ENCODE measurements around the gene RERE.

RERE gene

DNA sequence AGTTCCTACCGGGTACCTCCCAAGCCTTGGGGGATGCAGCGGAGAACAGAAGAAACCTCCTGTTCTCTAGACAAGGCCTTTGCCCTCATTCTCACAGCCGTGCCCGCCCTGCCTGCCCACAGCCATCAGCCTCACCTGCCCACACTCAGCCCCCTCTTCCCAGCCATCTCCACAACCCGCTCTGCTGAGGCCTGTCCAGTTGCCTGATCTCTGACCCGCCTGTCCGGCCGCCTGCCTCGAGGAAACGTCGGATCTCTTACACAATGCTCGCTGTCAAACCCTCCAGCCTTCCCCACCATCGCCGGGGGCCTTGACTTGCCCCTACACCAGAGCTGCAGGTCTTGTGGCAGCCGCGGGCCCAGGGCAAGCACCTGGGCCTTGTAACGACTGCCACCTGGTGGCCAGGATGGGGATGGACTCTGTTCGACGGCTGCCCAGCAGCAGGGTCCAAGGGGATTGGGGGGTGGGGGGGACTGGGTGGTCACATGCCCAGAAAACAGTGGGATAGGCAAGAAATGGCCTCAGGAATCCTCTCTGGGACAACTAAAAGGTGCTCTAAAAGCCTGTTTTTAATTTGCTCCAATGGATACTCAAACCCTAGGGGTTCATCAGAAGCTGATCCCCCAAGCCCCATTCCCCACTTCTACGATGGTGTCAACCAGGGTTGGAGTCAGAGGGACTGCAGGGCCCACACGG is 468.5 kb downstream of the RERE start (continued):
- TF ChIP-seq ZNF391 (tag by site-specific recombination; IDR thresholded peaks at IDR 0.05; ENCODE audit: borderline replicate concordance, low read depth), result peak; percentile 80; the same call in 1 of the 2 replicates
- TF ChIP-seq ZNF610 (tag by site-specific recombination; IDR thresholded peaks at IDR 0.05; ENCODE audit: borderline replicate concordance), result no peak
- TF ChIP-seq, protein P1, sequence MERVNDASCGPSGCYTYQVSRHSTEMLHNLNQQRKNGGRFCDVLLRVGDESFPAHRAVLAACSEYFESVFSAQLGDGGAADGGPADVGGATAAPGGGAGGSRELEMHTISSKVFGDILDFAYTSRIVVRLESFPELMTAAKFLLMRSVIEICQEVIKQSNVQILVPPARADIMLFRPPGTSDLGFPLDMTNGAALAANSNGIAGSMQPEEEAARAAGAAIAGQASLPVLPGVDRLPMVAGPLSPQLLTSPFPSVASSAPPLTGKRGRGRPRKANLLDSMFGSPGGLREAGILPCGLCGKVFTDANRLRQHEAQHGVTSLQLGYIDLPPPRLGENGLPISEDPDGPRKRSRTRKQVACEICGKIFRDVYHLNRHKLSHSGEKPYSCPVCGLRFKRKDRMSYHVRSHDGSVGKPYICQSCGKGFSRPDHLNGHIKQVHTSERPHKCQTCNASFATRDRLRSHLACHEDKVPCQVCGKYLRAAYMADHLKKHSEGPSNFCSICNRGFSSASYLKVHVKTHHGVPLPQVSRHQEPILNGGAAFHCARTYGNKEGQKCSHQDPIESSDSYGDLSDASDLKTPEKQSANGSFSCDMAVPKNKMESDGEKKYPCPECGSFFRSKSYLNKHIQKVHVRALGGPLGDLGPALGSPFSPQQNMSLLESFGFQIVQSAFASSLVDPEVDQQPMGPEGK (tag by site-specific recombination; IDR thresholded peaks at IDR 0.05), result peak; percentile 58; the same call in 1 of the 2 replicates
- TF ChIP-seq ZNF521 (tag by site-specific recombination; IDR thresholded peaks at IDR 0.05), result no peak
- no peak for TF ChIP-seq ZNF214 (tag by site-specific recombination; IDR thresholded peaks at IDR 0.05; ENCODE audit: borderline replicate concordance)
- no peak for TF ChIP-seq ZNF785 (tag by site-specific recombination; IDR thresholded peaks at IDR 0.05)
- no peak for TF ChIP-seq ZNF600 (tag by site-specific recombination; IDR thresholded peaks at IDR 0.05)
- TF ChIP-seq, protein P2, sequence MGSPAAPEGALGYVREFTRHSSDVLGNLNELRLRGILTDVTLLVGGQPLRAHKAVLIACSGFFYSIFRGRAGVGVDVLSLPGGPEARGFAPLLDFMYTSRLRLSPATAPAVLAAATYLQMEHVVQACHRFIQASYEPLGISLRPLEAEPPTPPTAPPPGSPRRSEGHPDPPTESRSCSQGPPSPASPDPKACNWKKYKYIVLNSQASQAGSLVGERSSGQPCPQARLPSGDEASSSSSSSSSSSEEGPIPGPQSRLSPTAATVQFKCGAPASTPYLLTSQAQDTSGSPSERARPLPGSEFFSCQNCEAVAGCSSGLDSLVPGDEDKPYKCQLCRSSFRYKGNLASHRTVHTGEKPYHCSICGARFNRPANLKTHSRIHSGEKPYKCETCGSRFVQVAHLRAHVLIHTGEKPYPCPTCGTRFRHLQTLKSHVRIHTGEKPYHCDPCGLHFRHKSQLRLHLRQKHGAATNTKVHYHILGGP (tag by site-specific recombination; IDR thresholded peaks at IDR 0.05), result no peak
- TF ChIP-seq ZBTB20 (tag by site-specific recombination; IDR thresholded peaks at IDR 0.05), result no peak
- TF ChIP-seq EGR2 (tag by site-specific recombination; IDR thresholded peaks at IDR 0.05; ENCODE audit: low read depth), result peak; percentile 52
- TF ChIP-seq MYNN (tag by site-specific recombination; IDR thresholded peaks at IDR 0.05; ENCODE audit: borderline replicate concordance), result no peak
- no peak for TF ChIP-seq WT1 (tag by site-specific recombination; IDR thresholded peaks at IDR 0.05)
- TF ChIP-seq ZNF24 (tag by site-specific recombination; IDR thresholded peaks at IDR 0.05), result no peak
- TF ChIP-seq, protein P3, sequence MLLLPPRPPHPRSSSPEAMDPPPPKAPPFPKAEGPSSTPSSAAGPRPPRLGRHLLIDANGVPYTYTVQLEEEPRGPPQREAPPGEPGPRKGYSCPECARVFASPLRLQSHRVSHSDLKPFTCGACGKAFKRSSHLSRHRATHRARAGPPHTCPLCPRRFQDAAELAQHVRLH (tag by site-specific recombination; IDR thresholded peaks at IDR 0.05), result no peak
- no peak for TF ChIP-seq ZNF416 (tag by site-specific recombination; IDR thresholded peaks at IDR 0.05)

DNA sequence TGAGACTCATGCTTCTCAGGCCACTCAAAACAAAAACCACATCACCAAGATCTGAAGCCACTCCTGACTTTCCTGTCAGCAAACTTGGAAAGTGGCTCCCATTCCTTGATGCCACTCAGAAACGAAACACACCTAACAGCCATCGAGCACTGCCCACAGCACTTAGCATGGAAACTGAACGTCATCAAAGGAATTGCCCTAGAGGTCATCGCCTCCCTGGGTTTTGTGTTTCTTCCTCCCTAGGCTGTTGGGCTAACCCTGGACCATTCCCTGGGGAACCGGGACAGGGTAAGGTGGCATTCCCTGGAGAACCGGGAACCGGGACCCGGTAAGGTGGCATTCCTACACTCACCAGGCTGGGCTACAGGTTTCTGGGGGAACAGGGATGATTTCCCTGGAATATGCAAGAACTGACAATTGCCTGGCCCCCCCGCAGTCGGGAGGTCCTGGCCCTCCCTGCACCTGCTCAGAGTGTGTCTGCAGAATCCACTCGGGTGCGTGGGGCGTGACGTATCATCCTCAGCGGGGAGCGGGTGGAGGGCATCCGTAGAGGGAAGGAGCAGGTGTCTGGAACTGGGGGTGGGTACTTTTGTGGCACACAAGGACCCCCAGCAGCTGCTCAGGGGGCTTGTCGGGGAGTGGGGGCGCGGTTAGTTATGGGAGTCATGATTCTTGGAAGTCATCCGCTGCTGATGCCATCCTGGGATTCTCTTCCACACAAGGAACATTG is 469.2 kb downstream of the RERE start:
- ChIA-PET POLR2A (interaction anchor here (0.9 kb wide), 1 partner anchor 186 kb away, joined by 4 read pairs; no protein-coding TSS in a partner anchor), CTCF (interaction anchor here (0.5 to 6.7 kb wide), 12 partner anchors 33 to 799 kb away, joined by 3 to 49 read pairs (median 4); no protein-coding TSS in a partner anchor)
- H3K4me1 ChIP-seq (ENCODE audit: control insufficient read depth, insufficient read depth, low read length), result peaks cover 3% of the 10 kb centered on the region; the same call in 1 of the 2 replicates
- no peaks in the 10 kb centered on the region for H3K9me3 ChIP-seq (ENCODE audit: control insufficient read depth, insufficient read depth, low read depth, low read length)
- peaks cover 0 to 11% of the 10 kb centered on the region in 2 experiments; a peak in 1 of 3 replicates for H3K36me3 ChIP-seq (ENCODE audit: control insufficient read depth in 2 of 2, insufficient read depth in 1 of 2, low read length in 2 of 2)
- TF ChIP-seq ZNF354C (tag by site-specific recombination; IDR thresholded peaks at IDR 0.05; ENCODE audit: borderline replicate concordance, low read depth) (no peak), KLF7 (tag by site-specific recombination; IDR thresholded peaks at IDR 0.05; ENCODE audit: borderline replicate concordance) (no peak)
- TF ChIP-seq, protein P4, sequence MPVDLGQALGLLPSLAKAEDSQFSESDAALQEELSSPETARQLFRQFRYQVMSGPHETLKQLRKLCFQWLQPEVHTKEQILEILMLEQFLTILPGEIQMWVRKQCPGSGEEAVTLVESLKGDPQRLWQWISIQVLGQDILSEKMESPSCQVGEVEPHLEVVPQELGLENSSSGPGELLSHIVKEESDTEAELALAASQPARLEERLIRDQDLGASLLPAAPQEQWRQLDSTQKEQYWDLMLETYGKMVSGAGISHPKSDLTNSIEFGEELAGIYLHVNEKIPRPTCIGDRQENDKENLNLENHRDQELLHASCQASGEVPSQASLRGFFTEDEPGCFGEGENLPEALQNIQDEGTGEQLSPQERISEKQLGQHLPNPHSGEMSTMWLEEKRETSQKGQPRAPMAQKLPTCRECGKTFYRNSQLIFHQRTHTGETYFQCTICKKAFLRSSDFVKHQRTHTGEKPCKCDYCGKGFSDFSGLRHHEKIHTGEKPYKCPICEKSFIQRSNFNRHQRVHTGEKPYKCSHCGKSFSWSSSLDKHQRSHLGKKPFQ (tag by site-specific recombination; IDR thresholded peaks at IDR 0.05), result no peak
- TF ChIP-seq, protein P5, sequence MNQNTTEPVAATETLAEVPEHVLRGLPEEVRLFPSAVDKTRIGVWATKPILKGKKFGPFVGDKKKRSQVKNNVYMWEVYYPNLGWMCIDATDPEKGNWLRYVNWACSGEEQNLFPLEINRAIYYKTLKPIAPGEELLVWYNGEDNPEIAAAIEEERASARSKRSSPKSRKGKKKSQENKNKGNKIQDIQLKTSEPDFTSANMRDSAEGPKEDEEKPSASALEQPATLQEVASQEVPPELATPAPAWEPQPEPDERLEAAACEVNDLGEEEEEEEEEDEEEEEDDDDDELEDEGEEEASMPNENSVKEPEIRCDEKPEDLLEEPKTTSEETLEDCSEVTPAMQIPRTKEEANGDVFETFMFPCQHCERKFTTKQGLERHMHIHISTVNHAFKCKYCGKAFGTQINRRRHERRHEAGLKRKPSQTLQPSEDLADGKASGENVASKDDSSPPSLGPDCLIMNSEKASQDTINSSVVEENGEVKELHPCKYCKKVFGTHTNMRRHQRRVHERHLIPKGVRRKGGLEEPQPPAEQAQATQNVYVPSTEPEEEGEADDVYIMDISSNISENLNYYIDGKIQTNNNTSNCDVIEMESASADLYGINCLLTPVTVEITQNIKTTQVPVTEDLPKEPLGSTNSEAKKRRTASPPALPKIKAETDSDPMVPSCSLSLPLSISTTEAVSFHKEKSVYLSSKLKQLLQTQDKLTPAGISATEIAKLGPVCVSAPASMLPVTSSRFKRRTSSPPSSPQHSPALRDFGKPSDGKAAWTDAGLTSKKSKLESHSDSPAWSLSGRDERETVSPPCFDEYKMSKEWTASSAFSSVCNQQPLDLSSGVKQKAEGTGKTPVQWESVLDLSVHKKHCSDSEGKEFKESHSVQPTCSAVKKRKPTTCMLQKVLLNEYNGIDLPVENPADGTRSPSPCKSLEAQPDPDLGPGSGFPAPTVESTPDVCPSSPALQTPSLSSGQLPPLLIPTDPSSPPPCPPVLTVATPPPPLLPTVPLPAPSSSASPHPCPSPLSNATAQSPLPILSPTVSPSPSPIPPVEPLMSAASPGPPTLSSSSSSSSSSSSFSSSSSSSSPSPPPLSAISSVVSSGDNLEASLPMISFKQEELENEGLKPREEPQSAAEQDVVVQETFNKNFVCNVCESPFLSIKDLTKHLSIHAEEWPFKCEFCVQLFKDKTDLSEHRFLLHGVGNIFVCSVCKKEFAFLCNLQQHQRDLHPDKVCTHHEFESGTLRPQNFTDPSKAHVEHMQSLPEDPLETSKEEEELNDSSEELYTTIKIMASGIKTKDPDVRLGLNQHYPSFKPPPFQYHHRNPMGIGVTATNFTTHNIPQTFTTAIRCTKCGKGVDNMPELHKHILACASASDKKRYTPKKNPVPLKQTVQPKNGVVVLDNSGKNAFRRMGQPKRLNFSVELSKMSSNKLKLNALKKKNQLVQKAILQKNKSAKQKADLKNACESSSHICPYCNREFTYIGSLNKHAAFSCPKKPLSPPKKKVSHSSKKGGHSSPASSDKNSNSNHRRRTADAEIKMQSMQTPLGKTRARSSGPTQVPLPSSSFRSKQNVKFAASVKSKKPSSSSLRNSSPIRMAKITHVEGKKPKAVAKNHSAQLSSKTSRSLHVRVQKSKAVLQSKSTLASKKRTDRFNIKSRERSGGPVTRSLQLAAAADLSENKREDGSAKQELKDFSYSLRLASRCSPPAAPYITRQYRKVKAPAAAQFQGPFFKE (tag by site-specific recombination; IDR thresholded peaks at IDR 0.05; ENCODE audit: borderline replicate concordance), result no peak
- no peak overlapping the region for H3K4me3 ChIP-seq (ENCODE audit: low read depth, low read length)
- H3K27ac ChIP-seq (ENCODE audit: extremely low read depth, low read depth, low read length), result no peak overlapping the region

Measured in HEK293 (cell line).